ENCODE results near the gene PDIA3. TPM values are rescaled to one million over a fixed set of nuclear protein-coding genes. Genes with fewer than 3 reads are reported as not detected.
A peak's percentile ranks its signal among the peaks of the same experiment; 100 is the strongest.

The PDIA3 gene
- total and polyA plus RNA-seq, 2 of the 13 experiments (the other 11 are each of a cell fraction or from before 2014, with no cell fraction given) = 238 to 433 TPM

GRCh38 chr15:43791993-43792760 lies 45.9 kb downstream of the PDIA3 start, which contains the start of gene SERF2 (continued):
- TF ChIP-seq ZNF784 (CRISPR knock-in tag; IDR thresholded peaks at IDR 0.05; ENCODE audit: borderline replicate concordance) (no peak), CCAR2 (optimal IDR thresholded peaks at IDR 0.05; ENCODE audit: low read depth, low read length) (no peak), ZNF629 (CRISPR knock-in tag; conservative IDR thresholded peaks at IDR 0.05) (no peak), ZFY (CRISPR knock-in tag; IDR thresholded peaks at IDR 0.05) (peak; percentile 66), ZNF124 (CRISPR knock-in tag; IDR thresholded peaks at IDR 0.05) (peak; percentile 69; the same call in 1 of the 2 replicates), SP5 (CRISPR knock-in tag; IDR thresholded peaks at IDR 0.05; ENCODE audit: borderline replicate concordance, low read depth) (peak; percentile 55; the same call in 1 of the 2 replicates), HMG20A (CRISPR knock-in tag; IDR thresholded peaks at IDR 0.05; ENCODE audit: borderline replicate concordance) (no peak), ZNF263 (CRISPR knock-in tag; IDR thresholded peaks at IDR 0.05) (no peak), RFX5 (IDR thresholded peaks at IDR 0.05; ENCODE audit: low read depth, low read length) (peak; percentile 27; the same call in 1 of the 2 replicates), TBX3 (IDR thresholded peaks at IDR 0.05; ENCODE audit: borderline replicate concordance) (no peak), ZNF883 (CRISPR knock-in tag; IDR thresholded peaks at IDR 0.05; ENCODE audit: not compliant biosample characterization) (peak; percentile 17), ZNF614 (CRISPR knock-in tag; IDR thresholded peaks at IDR 0.05; ENCODE audit: borderline replicate concordance) (no peak), ZNF619 (CRISPR knock-in tag; IDR thresholded peaks at IDR 0.05) (peak; percentile 92; the same call in 1 of the 2 replicates), ZNF609 (CRISPR knock-in tag; IDR thresholded peaks at IDR 0.05; ENCODE audit: borderline replicate concordance) (no peak), ZMAT3 (CRISPR knock-in tag; conservative IDR thresholded peaks at IDR 0.05) (peak; percentile 63; the same call in 1 of the 2 replicates), RFXAP (CRISPR knock-in tag; IDR thresholded peaks at IDR 0.05; ENCODE audit: borderline replicate concordance) (no peak)
- TF ChIP-seq, protein P1, sequence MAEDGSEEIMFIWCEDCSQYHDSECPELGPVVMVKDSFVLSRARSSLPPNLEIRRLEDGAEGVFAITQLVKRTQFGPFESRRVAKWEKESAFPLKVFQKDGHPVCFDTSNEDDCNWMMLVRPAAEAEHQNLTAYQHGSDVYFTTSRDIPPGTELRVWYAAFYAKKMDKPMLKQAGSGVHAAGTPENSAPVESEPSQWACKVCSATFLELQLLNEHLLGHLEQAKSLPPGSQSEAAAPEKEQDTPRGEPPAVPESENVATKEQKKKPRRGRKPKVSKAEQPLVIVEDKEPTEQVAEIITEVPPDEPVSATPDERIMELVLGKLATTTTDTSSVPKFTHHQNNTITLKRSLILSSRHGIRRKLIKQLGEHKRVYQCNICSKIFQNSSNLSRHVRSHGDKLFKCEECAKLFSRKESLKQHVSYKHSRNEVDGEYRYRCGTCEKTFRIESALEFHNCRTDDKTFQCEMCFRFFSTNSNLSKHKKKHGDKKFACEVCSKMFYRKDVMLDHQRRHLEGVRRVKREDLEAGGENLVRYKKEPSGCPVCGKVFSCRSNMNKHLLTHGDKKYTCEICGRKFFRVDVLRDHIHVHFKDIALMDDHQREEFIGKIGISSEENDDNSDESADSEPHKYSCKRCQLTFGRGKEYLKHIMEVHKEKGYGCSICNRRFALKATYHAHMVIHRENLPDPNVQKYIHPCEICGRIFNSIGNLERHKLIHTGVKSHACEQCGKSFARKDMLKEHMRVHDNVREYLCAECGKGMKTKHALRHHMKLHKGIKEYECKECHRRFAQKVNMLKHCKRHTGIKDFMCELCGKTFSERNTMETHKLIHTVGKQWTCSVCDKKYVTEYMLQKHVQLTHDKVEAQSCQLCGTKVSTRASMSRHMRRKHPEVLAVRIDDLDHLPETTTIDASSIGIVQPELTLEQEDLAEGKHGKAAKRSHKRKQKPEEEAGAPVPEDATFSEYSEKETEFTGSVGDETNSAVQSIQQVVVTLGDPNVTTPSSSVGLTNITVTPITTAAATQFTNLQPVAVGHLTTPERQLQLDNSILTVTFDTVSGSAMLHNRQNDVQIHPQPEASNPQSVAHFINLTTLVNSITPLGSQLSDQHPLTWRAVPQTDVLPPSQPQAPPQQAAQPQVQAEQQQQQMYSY (CRISPR knock-in tag; IDR thresholded peaks at IDR 0.05) = no peak
- TF ChIP-seq, protein P2, sequence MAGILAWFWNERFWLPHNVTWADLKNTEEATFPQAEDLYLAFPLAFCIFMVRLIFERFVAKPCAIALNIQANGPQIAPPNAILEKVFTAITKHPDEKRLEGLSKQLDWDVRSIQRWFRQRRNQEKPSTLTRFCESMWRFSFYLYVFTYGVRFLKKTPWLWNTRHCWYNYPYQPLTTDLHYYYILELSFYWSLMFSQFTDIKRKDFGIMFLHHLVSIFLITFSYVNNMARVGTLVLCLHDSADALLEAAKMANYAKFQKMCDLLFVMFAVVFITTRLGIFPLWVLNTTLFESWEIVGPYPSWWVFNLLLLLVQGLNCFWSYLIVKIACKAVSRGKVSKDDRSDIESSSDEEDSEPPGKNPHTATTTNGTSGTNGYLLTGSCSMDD (CRISPR knock-in tag; IDR thresholded peaks at IDR 0.05) = no peak

Data from HepG2 (cell line).